GM23338 (cell line): ENCODE results near the gene OTOGL.

ENCODE experiments used
- CREB1 ChIP-seq: fragments of 250-450 bp; sonication (Bioruptor Pico); IDR thresholded peaks from 2 replicates; pipeline ENCODE4 v1.5.0; 2020; ENCODE audit warnings: low read depth, mild to moderate bottlenecking, moderate library complexity
- CTCF ChIP-seq, 2 experiments: fragments of 200-600 bp in 1 of 2; sonication (generic) in 1 of 2; conservative IDR thresholded peaks; 2 replicates each; pipeline versions ENCODE4 v1.5.1 to v1.6.1; 2016 to 2017; ENCODE audit warnings: antibody characterized with exemption in 2 of 2, low read depth in 2 of 2, mild to moderate bottlenecking in 2 of 2, moderate library complexity in 1 of 2
- ETS1 ChIP-seq: IDR thresholded peaks from 2 replicates; pipeline ENCODE4 v1.6.1; 2016; ENCODE audit warnings: antibody characterized with exemption
- EZH2 ChIP-seq: fragments of 200-600 bp; sonication (generic); IDR thresholded peaks from one replicate; pipeline ENCODE4 v1.8.0; 2017; ENCODE audit warnings: antibody characterized with exemption, mild to moderate bottlenecking, low read depth; ENCODE audit not compliant: unreplicated experiment
- EZH2phosphoT487 ChIP-seq: fragments of 200-600 bp; sonication (generic); IDR thresholded peaks from one replicate; pipeline ENCODE4 v1.8.1; 2018; ENCODE audit warnings: antibody characterized with exemption; ENCODE audit not compliant: unreplicated experiment
- JUNB ChIP-seq: IDR thresholded peaks from one replicate; pipeline ENCODE4 v1.6.1; 2016; ENCODE audit warnings: antibody characterized with exemption; ENCODE audit not compliant: unreplicated experiment
- NANOG ChIP-seq: IDR thresholded peaks from 2 replicates; pipeline ENCODE4 v1.6.1; 2016; ENCODE audit warnings: antibody characterized with exemption, borderline replicate concordance
- POLR2AphosphoS5 ChIP-seq: IDR thresholded peaks from 2 replicates; pipeline ENCODE4 v1.6.1; 2016; ENCODE audit warnings: antibody characterized with exemption, low read depth
- REST ChIP-seq: IDR thresholded peaks from one replicate; pipeline ENCODE4 v1.6.1; 2018; ENCODE audit warnings: antibody characterized with exemption; ENCODE audit not compliant: unreplicated experiment
- STAT1 ChIP-seq: IDR thresholded peaks from one replicate; pipeline ENCODE4 v1.6.1; 2016; ENCODE audit warnings: antibody characterized with exemption; ENCODE audit not compliant: unreplicated experiment
- ZNF114 ChIP-seq: fragments of 250-450 bp; sonication (Bioruptor Pico); IDR thresholded peaks from 2 replicates; pipeline ENCODE4 v1.5.0; 2020; ENCODE audit warnings: mild to moderate bottlenecking, moderate library complexity
- ZNF462 ChIP-seq: fragments of 250-450 bp; sonication (Bioruptor Pico); IDR thresholded peaks from 2 replicates; pipeline ENCODE4 v1.5.0; 2020; ENCODE audit warnings: mild to moderate bottlenecking, moderate library complexity

GRCh38 chr12:80165746-80166145, 66.4 kb downstream of the OTOGL start:
- TF ChIP-seq CTCF (conservative IDR thresholded peaks at IDR 0.05; ENCODE audit: low read depth in 2 of 2) (no peak), REST (no peak), EZH2 (no peak), POLR2AphosphoS5 (no peak), NANOG (no peak), EZH2phosphoT487 (no peak), ETS1 (no peak), CREB1 (CRISPR knock-in tag) (no peak), ZNF462 (no peak), JUNB (no peak), ZNF114 (CRISPR knock-in tag) (no peak), STAT1 (no peak)
